ENCODE data around the gene TNFRSF8.

DNA sequence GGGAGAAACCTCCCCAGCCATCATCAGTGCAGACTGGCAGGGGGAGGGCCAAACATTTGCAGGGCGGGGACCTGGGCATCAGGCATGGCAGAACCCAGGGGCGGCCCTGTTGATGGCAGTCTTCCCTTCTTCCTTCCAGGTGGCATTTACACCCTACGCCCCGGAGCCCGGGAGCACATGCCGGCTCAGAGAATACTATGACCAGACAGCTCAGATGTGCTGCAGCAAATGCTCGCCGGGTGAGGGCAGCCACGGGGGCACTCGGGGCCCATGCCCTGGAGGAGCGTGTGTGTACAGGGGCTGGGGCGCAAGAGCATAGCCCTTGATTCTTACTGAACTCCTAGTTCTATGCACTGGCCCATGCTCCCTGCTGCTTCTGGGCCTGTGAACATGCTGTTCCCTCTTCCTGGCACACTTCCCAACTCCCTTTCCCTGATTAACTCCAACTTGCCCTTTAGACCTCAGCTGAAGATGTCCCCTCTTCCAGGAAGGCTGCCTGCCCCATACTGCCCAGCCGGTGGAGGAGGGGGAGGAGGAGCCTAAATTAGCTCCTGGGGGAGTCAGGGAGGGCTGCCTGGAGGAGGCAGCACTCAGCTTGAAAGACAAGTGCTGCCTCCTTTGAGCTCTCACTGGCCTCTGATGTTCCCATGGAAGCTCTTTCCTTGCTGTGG lies 125.7 kb downstream of the TNFRSF8 start:
- TF ChIP-seq POLR2A (IDR thresholded peaks at IDR 0.05; ENCODE audit: low read length), result no peak
- TF ChIP-seq GATA1 (IDR thresholded peaks at IDR 0.05; ENCODE audit: low read depth, low read length), result no peak

Data from erythroblast (primary cell).